Aorta (tissue), 5 donors: ENCODE data around the gene HESX1. TPM values are rescaled to one million over a fixed set of nuclear protein-coding genes. Genes with fewer than 3 reads are reported as not detected.

Experiments used
- ATAC-seq: fragments of 200-7000 bp; cut with Tn5 transposase; one replicate; pipeline ENCODE4 v1.9.1; 2022; ENCODE audit warnings: moderate library complexity; ENCODE audit not compliant: low FRiP score
- DNase-seq, 2 donors: peaks; one replicate each; pipeline ENCODE4 v3.0.0-alpha.2; 2020
- H3K27ac ChIP-seq, 2 donors: one replicate each; pipeline ENCODE4 v1.5.1; 2013; ENCODE audit warnings: low read length in 2 of 2, mild to moderate bottlenecking in 2 of 2, moderate library complexity in 2 of 2, control low read depth in 1 of 2, inconsistent platforms in 1 of 2, low read depth in 1 of 2
- H3K27me3 ChIP-seq, 2 donors: one replicate each; pipeline ENCODE4 v1.6.1; 2013; ENCODE audit warnings: control low read depth in 1 of 2, low read length in 1 of 2, mild to moderate bottlenecking in 1 of 2, moderate library complexity in 1 of 2; ENCODE audit not compliant: insufficient read depth in 2 of 2, control insufficient read depth in 1 of 2
- H3K36me3 ChIP-seq, 2 donors: one replicate each; pipeline ENCODE4 v1.6.1; 2013; ENCODE audit warnings: control low read depth in 1 of 2, low read length in 1 of 2, mild to moderate bottlenecking in 1 of 2; ENCODE audit not compliant: insufficient read depth in 2 of 2, control insufficient read depth in 1 of 2
- H3K4me1 ChIP-seq, 2 donors: one replicate each; pipeline ENCODE4 v1.6.1; 2013; ENCODE audit warnings: low read length in 2 of 2, control low read depth in 1 of 2, mild to moderate bottlenecking in 1 of 2, moderate library complexity in 1 of 2; ENCODE audit not compliant: insufficient read depth in 2 of 2, control insufficient read depth in 1 of 2
- H3K4me3 ChIP-seq, 2 donors: one replicate each; pipeline ENCODE4 v1.5.1; 2013; ENCODE audit warnings: low read length in 2 of 2, control low read depth in 1 of 2, mild to moderate bottlenecking in 1 of 2
- H3K9me3 ChIP-seq: one replicate; pipeline ENCODE4 v1.6.1; 2013; ENCODE audit warnings: mild to moderate bottlenecking, low read length; ENCODE audit not compliant: control insufficient read depth
- WGBS, 2 donors: extraction: QIAGEN DNeasy Blood & Tissue Kit; methylation state at CpG; one replicate each; pipeline ENCODE4 v1.1.7; 2013; 5-methylcytosine and 5-hydroxymethylcytosine counted together
- intact Hi-C, 2 donors: fragments of 100-400 bp; cut with DNase I; formaldehyde crosslinking; loops; one replicate each; pipeline versions ENCODE4 v1.14.2 to v1.15.0; 2022
- polyA plus RNA-seq, 2 donors: library from polyadenylated mRNA; stranded (reverse); fragments of 200-250 nt; gene quantifications; one replicate each; pipeline ENCODE4 v1.2.3, GENCODE V29; 2013
- total RNA-seq, 2 donors: library from RNA; stranded (reverse); fragmentation: NEBNext Ultra II Directional; extraction: Animal tissue kit (Norgen Biotek cat#: 25700); gene quantifications; one replicate each; pipeline ENCODE4 v1.2.1, GENCODE V29; 2021
- donor health status: healthy with polysubstance abuse.
- donor health status: Bipolar disorder and iron deficiency.
- donor health status: DM: no; HTN: no; CAD: no.
- donor health status: DM: no; HTN: no; CAD: no.
- donor health status: DM: yes; HTN: yes; CAD: no.

HESX1 gene
- total and polyA plus RNA-seq, 4 donors = 0.36 to 1.9 (median 1.3) TPM

DNA sequence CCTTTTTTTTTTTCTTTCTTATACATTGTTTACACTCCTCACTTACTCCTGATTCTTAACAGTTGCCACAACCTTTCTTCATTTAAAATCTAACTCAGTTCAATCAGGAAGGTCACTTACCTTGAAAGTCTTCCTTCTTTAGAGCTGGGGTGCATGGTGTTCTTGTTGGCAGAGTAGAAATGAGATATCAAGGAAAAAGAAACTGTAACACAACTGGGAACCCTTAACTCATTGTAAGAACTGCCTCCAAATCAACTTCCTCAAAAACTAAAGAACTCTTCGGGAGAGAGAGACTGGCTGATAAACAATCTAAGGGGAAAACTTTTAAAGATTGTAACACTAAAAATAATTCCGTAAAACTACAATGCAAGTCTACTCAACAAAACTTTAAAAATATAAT, 26.4 kb upstream of the HESX1 start:
- intact Hi-C loops = loop anchor here (2.0 to 10.0 kb wide), 4 partner anchors 61 to 531 kb away; partner anchors contain the start of genes IL17RD (in 1 of the 2) and SLMAP (in 1 of the 2)
- H3K4me1 ChIP-seq = peaks cover 0 to 1% of the 10 kb centered on the region in 2 donors
- no peak overlapping the region for H3K27ac ChIP-seq
- 22 to 34% methylated on average over 2 of the region's 2 CpGs for WGBS, 2 donors
- H3K9me3 ChIP-seq = no peaks in the 10 kb centered on the region
- no peaks in the 10 kb centered on the region for H3K27me3 ChIP-seq
- no peak overlapping the region for H3K4me3 ChIP-seq
- H3K36me3 ChIP-seq = no peaks in the 10 kb centered on the region
- ATAC-seq (no peak), DNase-seq (no peak)

DNA sequence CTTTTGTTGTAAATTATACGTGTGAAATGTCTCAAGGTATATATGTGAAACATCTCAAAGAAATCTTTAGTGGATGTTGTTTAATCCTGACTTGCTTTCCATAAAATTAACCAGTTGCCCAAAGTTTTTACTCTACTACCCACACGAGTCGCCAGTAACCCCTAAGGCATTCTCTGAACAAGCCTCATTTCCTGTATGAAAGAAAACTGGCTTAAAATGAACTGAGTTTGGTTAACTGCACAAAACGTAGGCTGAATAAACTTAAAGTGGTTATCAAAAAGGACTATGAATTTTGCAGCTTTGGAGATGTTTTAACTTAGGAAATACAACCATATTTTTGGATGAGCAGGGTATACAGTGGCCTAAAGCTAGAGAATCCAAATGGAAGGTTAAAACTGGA, 25.1 kb upstream of the HESX1 start:
- intact Hi-C loops = loop anchor here (5.0 to 10.0 kb wide), 3 partner anchors 63 to 532 kb away; partner anchors contain the start of gene SLMAP (in 1 of the 2)
- ATAC-seq = no peak
- Histone ChIP-seq H3K27ac (no peak overlapping the region), H3K36me3 (no peaks in the 10 kb centered on the region), H3K27me3 (no peaks in the 10 kb centered on the region), H3K4me1 (no peaks in the 10 kb centered on the region), H3K4me3 (no peak overlapping the region), H3K9me3 (no peaks in the 10 kb centered on the region)
- WGBS, 2 donors = 66 to 71% methylated on average over 4 of the region's 4 CpGs
- no peak for DNase-seq

DNA sequence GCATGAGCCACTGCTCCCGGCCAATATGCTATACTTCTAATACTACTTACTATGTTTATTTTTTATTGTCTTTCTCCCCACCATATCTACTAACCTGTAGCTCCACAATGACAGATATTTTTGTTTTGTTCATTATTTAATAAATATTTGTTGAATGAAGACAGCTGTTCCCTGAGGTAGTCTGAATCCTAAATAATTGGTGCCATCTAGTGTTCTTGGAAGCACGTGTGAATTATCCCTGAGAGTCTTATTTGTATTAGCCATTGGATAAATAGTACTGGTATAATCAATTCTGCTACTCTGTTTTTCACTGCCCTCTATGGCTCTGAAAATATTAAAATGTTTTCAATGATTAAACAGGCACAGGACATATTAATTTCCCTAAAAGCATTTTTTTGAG, 22.1 kb upstream of the HESX1 start:
- no peak overlapping the region for H3K4me3 ChIP-seq
- no peaks in the 10 kb centered on the region for H3K9me3 ChIP-seq
- no peak overlapping the region for H3K27ac ChIP-seq
- intact Hi-C loops = loop anchor here in 1 of 2 donors (10.0 kb wide), 1 partner anchor 117 kb away; no protein-coding TSS in a partner anchor
- H3K36me3 ChIP-seq = no peaks in the 10 kb centered on the region
- H3K4me1 ChIP-seq = no peaks in the 10 kb centered on the region
- WGBS, 2 donors = 50 to 67% methylated on average over 2 of the region's 2 CpGs
- no peak for ATAC-seq
- DNase-seq = no peak
- no peaks in the 10 kb centered on the region for H3K27me3 ChIP-seq

DNA sequence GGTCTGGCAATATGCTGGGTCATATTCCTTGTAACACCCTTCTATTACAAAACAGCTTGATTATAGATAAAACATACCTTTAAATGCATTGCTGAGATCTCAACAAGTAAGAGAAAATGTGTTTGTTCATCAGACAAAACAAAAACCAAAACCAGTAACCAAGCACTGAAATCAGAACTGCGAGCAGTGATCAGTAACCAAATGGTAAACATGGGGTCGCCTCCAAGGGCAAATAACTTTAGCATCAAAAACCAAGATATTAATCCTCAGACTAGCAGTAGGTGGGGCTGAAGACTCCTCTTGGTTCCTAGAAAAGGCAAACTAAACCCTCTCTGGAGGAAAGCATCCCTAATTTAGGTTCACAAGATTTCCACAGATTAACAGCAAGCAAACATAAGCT, 6.6 kb upstream of the HESX1 start:
- ATAC-seq = no peak
- H3K9me3 ChIP-seq = no peaks in the 10 kb centered on the region
- WGBS, 2 donors = 89 to 92% methylated on average over 2 of the region's 2 CpGs
- H3K27ac ChIP-seq = no peak overlapping the region
- no peaks in the 10 kb centered on the region for H3K27me3 ChIP-seq
- H3K4me1 ChIP-seq = no peaks in the 10 kb centered on the region
- no peak overlapping the region for H3K4me3 ChIP-seq
- intact Hi-C loops = no loop called here
- DNase-seq = no peak
- H3K36me3 ChIP-seq = no peaks in the 10 kb centered on the region

DNA sequence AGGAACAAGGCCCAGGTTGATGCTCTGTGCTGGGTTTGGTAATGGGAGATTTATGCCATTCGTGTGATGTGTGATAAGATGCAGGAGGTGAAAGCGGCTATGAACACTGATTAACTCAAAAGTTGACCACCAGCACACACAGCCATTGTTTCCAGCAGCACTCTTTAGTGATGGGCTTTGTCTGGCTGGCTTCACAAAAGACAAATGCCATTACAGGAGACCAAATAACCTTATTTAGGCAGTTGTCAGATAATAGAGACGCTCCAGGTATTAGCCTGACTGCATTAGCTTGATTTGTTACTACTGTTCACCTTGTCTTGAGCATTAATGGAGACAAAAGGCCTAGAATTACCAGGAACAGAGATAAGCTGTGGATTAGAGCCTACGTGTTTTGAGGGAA, 5.1 kb downstream of the HESX1 start:
- Histone ChIP-seq H3K4me3 (no peak overlapping the region), H3K4me1 (no peaks in the 10 kb centered on the region), H3K9me3 (no peaks in the 10 kb centered on the region), H3K27me3 (no peaks in the 10 kb centered on the region), H3K27ac (no peak overlapping the region), H3K36me3 (no peaks in the 10 kb centered on the region)
- WGBS, 2 donors = 94% methylated on average over 4 of the region's 4 CpGs
- DNase-seq (no peak), ATAC-seq (no peak)
- intact Hi-C loops = no loop called here

DNA sequence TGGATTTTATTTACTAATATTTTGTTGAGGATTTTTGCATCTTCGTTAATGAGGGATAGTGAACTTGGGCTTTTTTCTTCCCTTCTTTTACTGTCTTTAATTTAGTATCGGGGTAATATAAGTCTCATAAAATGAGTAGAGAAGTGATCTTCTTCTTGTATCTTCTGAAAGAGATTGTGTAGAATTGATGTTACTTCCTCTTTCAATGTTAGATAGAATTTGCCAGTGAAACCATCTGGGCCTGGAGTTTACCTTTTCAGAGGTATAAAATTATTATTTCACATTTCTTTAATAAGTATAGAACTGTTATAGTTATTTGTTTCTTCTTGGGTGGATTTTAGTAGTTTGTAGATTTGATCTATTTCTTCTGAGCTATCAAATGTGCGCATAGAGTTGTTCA, 7.8 kb downstream of the HESX1 start:
- H3K36me3 ChIP-seq = no peaks in the 10 kb centered on the region
- no peak overlapping the region for H3K4me3 ChIP-seq
- DNase-seq (no peak), ATAC-seq (no peak)
- H3K9me3 ChIP-seq = no peaks in the 10 kb centered on the region
- intact Hi-C loops = no loop called here
- no peaks in the 10 kb centered on the region for H3K27me3 ChIP-seq
- WGBS, 2 donors = 96 to 97% methylated on average over 3 of the region's 3 CpGs
- H3K4me1 ChIP-seq = no peaks in the 10 kb centered on the region
- no peak overlapping the region for H3K27ac ChIP-seq

DNA sequence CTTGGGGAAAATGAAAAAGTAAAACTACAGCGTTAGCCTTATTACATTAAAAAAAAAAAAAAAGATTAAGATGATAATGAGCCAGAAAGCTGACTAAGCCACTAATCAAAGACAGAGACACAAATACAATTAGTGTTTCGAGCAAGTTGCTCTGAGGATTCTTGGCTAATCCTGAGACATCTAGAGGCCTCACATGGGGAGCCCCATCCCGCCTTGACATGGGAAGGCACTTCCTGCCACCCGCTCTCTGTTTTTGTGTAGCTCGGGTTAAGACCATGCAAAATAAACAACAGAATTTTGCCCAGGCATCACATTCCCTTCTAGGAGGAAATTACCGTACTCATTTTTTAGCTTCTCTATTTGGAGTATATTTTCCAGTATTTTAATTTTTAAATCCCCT, 15.3 kb downstream of the HESX1 start:
- intact Hi-C loops = no loop called here
- Histone ChIP-seq H3K4me1 (no peaks in the 10 kb centered on the region), H3K9me3 (no peaks in the 10 kb centered on the region), H3K4me3 (no peak overlapping the region), H3K27ac (no peak overlapping the region), H3K27me3 (no peaks in the 10 kb centered on the region), H3K36me3 (no peaks in the 10 kb centered on the region)
- WGBS, 2 donors = 36 to 42% methylated on average over 6 of the region's 6 CpGs
- ATAC-seq (no peak), DNase-seq (no peak)

DNA sequence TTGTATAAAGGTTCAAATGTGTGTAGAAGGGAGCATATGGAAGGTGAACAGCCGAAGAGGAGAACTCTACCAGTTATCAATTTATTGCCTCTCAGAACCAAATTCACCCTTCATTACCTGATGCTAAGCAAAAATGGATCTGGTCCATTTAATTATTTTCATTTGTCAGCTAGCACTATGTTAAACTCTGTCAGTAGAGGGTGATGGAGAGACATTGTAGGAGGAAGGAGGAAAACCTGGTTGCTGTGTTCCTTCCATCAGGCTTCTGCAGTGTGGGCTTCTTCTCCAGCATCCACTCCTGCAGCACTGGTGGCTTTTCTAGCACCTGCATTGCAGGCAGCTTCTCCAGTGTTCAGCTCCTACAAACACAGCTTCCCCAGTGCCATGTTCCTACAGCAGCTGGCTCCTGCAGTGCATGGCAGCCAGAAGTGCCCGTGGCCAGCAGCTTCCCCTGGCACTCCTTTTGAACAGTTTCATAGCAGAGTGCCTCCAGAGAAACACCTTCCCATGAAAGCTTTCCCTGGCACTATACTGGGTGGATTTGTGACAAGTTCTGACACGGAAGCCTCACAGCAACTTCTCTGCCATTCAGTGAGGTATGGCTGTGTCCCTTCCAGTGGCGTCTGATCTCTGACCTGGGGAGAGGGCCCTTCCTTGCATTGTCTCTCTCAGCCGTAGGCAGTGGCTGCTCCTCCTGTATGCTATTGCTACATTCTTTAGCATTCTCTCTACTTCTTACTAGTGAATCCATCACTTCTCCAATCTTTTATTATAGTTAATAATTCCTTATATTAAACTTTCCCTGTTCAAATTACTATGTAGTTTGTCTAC, 20.0 kb downstream of the HESX1 start:
- intact Hi-C loops = no loop called here
- Histone ChIP-seq H3K9me3 (no peaks in the 10 kb centered on the region), H3K27me3 (no peaks in the 10 kb centered on the region), H3K4me3 (no peak overlapping the region), H3K4me1 (no peaks in the 10 kb centered on the region), H3K36me3 (no peaks in the 10 kb centered on the region), H3K27ac (no peak overlapping the region)
- 62 to 65% methylated on average over 5 of the region's 5 CpGs for WGBS, 2 donors
- no peak for DNase-seq
- ATAC-seq = no peak

DNA sequence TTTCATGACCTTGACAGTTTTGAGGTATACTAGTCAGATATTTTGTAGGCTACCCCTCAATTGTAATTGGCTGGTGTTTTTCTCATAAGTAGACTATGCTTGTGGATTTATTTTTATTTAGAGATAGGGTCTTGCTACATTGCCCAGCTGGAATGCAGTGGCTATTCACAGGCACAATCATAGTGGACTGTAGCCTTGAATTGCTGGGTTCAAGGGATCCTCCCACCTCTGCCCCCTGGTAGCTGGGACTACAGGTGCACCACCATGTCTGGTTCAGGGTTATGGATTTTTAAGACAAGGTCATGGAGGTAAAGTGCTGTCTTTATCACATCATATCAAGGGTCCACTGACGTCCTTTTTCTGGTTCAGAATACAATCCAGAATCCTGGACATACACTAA, 23.7 kb downstream of the HESX1 start:
- intact Hi-C loops = no loop called here
- Histone ChIP-seq H3K9me3 (no peaks in the 10 kb centered on the region), H3K36me3 (no peaks in the 10 kb centered on the region), H3K4me1 (no peaks in the 10 kb centered on the region), H3K27ac (no peak overlapping the region), H3K4me3 (no peak overlapping the region), H3K27me3 (no peaks in the 10 kb centered on the region)
- WGBS, 2 donors = 56 to 68% methylated on average over 1 of the region's 1 CpG
- ATAC-seq (no peak), DNase-seq (no peak)
